Neuronal stem cell (in vitro differentiated cells): Measurements from ENCODE around the gene ASTL.

Source experiments
- DNase-seq: peaks from one replicate; pipeline ENCODE4 v3.0.0-alpha.2; 2013; ENCODE audit warnings: low spot score
- H2AFZ ChIP-seq: one replicate; pipeline ENCODE4 v1.6.1; 2013; ENCODE audit warnings: mild to moderate bottlenecking, low read length, inconsistent platforms
- H2AK5ac ChIP-seq: 2 replicates; pipeline ENCODE4 v1.6.1; 2013; ENCODE audit warnings: low read depth, mild to moderate bottlenecking, inconsistent platforms, low read length, moderate library complexity, mixed read lengths
- H2BK120ac ChIP-seq: 2 replicates; pipeline ENCODE4 v1.6.1; 2013; ENCODE audit warnings: low read depth, mild to moderate bottlenecking, inconsistent platforms, low read length, moderate library complexity, mixed read lengths
- H2BK12ac ChIP-seq: one replicate; pipeline ENCODE4 v1.6.1; 2013; ENCODE audit warnings: low read length, inconsistent platforms
- H2BK15ac ChIP-seq: 2 replicates; pipeline ENCODE4 v1.6.1; 2013; ENCODE audit warnings: mild to moderate bottlenecking, low read length, inconsistent platforms, mixed read lengths
- H2BK5ac ChIP-seq: one replicate; pipeline ENCODE4 v1.6.1; 2013; ENCODE audit warnings: inconsistent platforms, mild to moderate bottlenecking, low read length, moderate library complexity
- H3K14ac ChIP-seq: one replicate; pipeline ENCODE4 v1.6.1; 2013; ENCODE audit warnings: low read length, inconsistent platforms
- H3K18ac ChIP-seq: 2 replicates; pipeline ENCODE4 v1.6.1; 2013; ENCODE audit warnings: low read length, inconsistent platforms
- H3K23ac ChIP-seq: 2 replicates; pipeline ENCODE4 v1.6.1; 2013; ENCODE audit warnings: low read depth, mild to moderate bottlenecking, mixed read lengths, low read length, inconsistent platforms; ENCODE audit not compliant: poor library complexity
- H3K27ac ChIP-seq: replicated peaks from 3 replicates; pipeline ENCODE4 v1.5.1; 2013; ENCODE audit warnings: low read length, inconsistent platforms
- H3K27me3 ChIP-seq, 3 experiments: 2 replicates each; pipeline ENCODE4 v1.6.1; 2013; ENCODE audit warnings: low read length in 3 of 3, mild to moderate bottlenecking in 2 of 3, inconsistent platforms in 1 of 3, low read depth in 1 of 3, mixed read lengths in 1 of 3, moderate library complexity in 1 of 3; ENCODE audit not compliant: control insufficient read depth in 3 of 3, insufficient read depth in 3 of 3
- H3K36me3 ChIP-seq, 2 donors: replicated peaks in 1 of 2; 2 replicates each; pipeline ENCODE4 v1.6.1; 2013; ENCODE audit warnings: low read length in 2 of 2; ENCODE audit not compliant: control insufficient read depth in 2 of 2, insufficient read depth in 2 of 2
- H3K4ac ChIP-seq: 2 replicates; pipeline ENCODE4 v1.6.1; 2013; ENCODE audit warnings: inconsistent platforms, mild to moderate bottlenecking, low read length, moderate library complexity
- H3K4me1 ChIP-seq, 2 donors: 1 replicate in 1 of 2; 2 replicates in 1 of 2; pipeline ENCODE4 v1.6.1; 2013; ENCODE audit warnings: low read length in 2 of 2, low read depth in 1 of 2; ENCODE audit not compliant: control insufficient read depth in 2 of 2, insufficient read depth in 1 of 2
- H3K4me2 ChIP-seq: one replicate; pipeline ENCODE4 v1.6.1; 2013; ENCODE audit warnings: mild to moderate bottlenecking, low read length, inconsistent platforms; ENCODE audit not compliant: insufficient read depth, poor library complexity, severe bottlenecking
- H3K4me3 ChIP-seq, 2 donors: 2 replicates each; pipeline ENCODE4 v1.5.1; 2013; ENCODE audit warnings: low read length in 2 of 2, mild to moderate bottlenecking in 2 of 2, inconsistent platforms in 1 of 2, moderate library complexity in 1 of 2
- H3K79me1 ChIP-seq: one replicate; pipeline ENCODE4 v1.6.1; 2013; ENCODE audit warnings: low read depth, mild to moderate bottlenecking, inconsistent platforms, low read length, moderate library complexity
- H3K9ac ChIP-seq: one replicate; pipeline ENCODE4 v1.6.1; 2013; ENCODE audit warnings: mild to moderate bottlenecking, low read depth, low read length, inconsistent platforms; ENCODE audit not compliant: poor library complexity
- H3K9me3 ChIP-seq, 2 donors: replicated peaks in 1 of 2; 2 replicates each; pipeline versions ENCODE3 to v1.6.1; 2013; ENCODE audit warnings: low read length in 2 of 2, mild to moderate bottlenecking in 2 of 2, inconsistent platforms in 1 of 2, low read depth in 1 of 2, mixed read lengths in 1 of 2, moderate library complexity in 1 of 2; ENCODE audit not compliant: control insufficient read depth in 2 of 2, insufficient read depth in 1 of 2
- H4K8ac ChIP-seq: one replicate; pipeline ENCODE4 v1.6.1; 2013; ENCODE audit warnings: low read depth, mild to moderate bottlenecking, inconsistent platforms, low read length, moderate library complexity
- H4K91ac ChIP-seq: one replicate; pipeline ENCODE4 v1.6.1; 2013; ENCODE audit warnings: low read length, low read depth, mild to moderate bottlenecking, inconsistent platforms; ENCODE audit not compliant: poor library complexity
- WGBS, 2 donors: extraction: QIAGEN DNeasy Blood & Tissue Kit; methylation state at CpG; one replicate each; pipeline ENCODE4 v1.1.7; 2013; ENCODE audit warnings: missing lambda C conversion rate in 2 of 2, mixed read lengths in 1 of 2; ENCODE audit not compliant: insufficient read length in 2 of 2, insufficient replicate concordance in 1 of 2; ENCODE audit errors: extremely low coverage in 2 of 2; 5-methylcytosine and 5-hydroxymethylcytosine counted together

Gene ASTL

DNA sequence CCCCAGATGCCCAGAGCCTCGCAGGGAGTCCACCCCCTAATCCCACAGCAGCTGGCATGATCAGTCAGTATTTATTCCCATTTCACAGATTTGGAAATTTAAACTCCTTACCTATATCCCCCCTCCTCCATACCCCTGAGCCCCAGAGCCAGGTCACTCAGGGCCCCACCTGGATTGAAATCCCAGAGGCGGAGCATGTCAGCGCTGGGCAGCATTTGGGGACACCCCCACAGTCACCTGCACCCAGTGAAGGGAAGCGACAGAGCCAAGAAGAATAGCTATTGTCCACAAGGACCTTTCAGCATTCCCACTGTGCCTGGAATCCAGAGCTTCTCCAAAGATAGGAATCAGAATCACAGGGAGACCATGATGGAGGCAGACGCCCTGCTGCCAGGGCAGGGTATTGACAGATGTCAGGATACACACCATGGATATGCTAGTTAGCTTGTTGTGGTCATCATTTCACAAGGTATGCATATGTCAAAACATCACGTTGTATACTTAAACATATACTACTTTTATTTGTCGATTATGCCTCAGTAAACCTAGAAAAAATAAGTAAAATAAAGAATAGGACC is 968 bp upstream of the ASTL start:
- Histone ChIP-seq H3K36me3 (no peaks in the 10 kb centered on the region), H3K18ac (no peak overlapping the region), H3K27me3 (peaks cover 0 to 65% (median 3%) of the 10 kb centered on the region in 3 experiments), H4K8ac (no peak overlapping the region), H3K4me3 (no peak overlapping the region), H3K4ac (no peak overlapping the region), H2BK5ac (no peak overlapping the region), H3K9ac (no peak overlapping the region), H3K9me3 (no peaks in the 10 kb centered on the region), H4K91ac (no peak overlapping the region), H2BK12ac (no peak overlapping the region), H3K27ac (no peak overlapping the region), H2AFZ (no peak overlapping the region), H3K23ac (no peak overlapping the region), H2BK15ac (no peak overlapping the region), H3K4me2 (no peak overlapping the region), H3K79me1 (no peaks in the 10 kb centered on the region), H3K14ac (no peak overlapping the region), H2BK120ac (no peak overlapping the region), H2AK5ac (no peak overlapping the region), H3K4me1 (no peaks in the 10 kb centered on the region)
- DNase-seq = no peak
- no CpG with 5 or more reads among the region's 7 CpGs for WGBS, 2 donors

DNA sequence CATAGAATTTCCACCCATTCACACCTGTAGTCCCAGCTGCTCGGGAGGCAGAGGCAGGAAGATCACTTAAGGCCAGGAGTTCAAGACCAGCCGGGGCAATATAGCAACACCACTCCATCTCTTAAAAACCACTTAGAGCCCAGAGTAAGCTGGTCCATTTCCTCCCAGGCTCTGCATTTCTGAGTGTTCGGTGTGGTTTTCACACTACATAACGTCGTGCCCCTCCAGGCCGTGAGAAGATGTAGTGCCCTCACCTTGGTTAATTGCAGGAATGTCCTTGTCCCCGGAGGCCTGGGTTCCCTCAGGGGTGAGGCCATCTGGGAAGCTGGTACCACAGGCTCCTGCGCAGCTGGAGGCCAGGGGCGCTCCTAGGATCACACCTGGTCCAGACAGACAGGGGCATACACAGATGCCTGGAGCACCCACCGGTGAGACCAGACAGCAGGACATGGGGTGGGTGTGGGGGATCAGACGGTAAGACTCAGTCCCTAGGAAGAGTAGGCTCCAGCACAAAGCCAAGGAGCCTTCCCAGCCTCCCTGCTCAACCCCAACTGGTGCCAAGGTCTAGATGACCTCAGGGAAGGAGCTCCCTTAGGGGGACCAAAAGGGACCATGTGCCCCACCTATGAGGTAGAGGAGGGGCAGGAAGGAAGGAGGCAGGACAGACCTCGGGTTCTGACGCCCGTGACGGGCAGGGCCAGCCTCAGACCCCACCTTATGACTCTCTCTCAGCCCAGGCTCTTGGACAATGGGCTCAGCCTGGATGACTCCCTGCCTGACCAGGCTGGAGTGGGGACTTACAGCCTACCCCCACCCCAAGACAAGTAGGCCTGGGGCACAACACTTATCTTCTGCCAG is 752 bp downstream of the ASTL start:
- Histone ChIP-seq H2BK15ac (peak overlapping the region; percentile 46), H3K27me3 (peaks cover 0 to 63% (median 2%) of the 10 kb centered on the region in 3 experiments), H3K9me3 (peaks cover 0 to 2% of the 10 kb centered on the region in 2 donors), H4K91ac (no peak overlapping the region), H2BK120ac (peak overlapping the region; percentile 36), H3K4me3 (no peak overlapping the region), H2AFZ (no peak overlapping the region), H3K4ac (no peak overlapping the region), H3K14ac (peak overlapping the region; percentile 44), H3K36me3 (no peaks in the 10 kb centered on the region), H3K79me1 (no peaks in the 10 kb centered on the region), H3K9ac (peak overlapping the region; percentile 9), H3K18ac (no peak overlapping the region), H2BK5ac (no peak overlapping the region), H3K4me1 (no peaks in the 10 kb centered on the region), H2BK12ac (no peak overlapping the region), H4K8ac (no peak overlapping the region), H2AK5ac (peak overlapping the region; percentile 85), H3K23ac (no peak overlapping the region), H3K27ac (no peak overlapping the region), H3K4me2 (no peak overlapping the region)
- WGBS, 2 donors = no CpG with 5 or more reads among the region's 15 CpGs
- no peak for DNase-seq

DNA sequence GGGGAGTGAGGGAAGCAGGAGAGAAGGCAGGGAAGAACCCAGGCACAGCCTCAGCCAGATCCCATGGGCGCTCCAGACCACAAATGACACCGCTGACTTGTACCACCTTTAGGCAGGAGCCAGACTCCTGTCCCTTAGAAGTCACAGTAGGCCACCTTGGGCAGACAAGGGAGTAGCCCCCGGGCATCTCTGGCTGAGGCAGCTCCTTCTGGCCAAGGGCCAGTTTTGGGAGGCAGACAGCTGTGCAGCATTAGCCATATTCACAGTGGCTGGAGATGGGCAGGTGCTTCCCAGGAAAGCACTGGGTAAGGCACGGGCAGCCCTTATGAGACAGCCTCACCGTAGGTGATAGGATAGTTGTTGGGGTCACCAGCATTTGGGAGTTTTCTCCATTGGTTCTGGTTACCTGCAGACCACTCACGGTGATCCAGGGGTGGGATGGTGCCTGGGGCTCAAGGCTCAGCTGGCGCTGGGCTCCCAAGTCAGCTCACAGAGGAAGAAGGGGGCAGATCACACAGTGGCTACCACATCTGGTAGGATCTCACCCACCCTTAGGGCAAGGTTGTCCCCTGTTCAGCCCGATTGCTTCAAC is 2.1 kb downstream of the ASTL start:
- DNase-seq = no peak
- no peak overlapping the region for H3K27ac ChIP-seq

DNA sequence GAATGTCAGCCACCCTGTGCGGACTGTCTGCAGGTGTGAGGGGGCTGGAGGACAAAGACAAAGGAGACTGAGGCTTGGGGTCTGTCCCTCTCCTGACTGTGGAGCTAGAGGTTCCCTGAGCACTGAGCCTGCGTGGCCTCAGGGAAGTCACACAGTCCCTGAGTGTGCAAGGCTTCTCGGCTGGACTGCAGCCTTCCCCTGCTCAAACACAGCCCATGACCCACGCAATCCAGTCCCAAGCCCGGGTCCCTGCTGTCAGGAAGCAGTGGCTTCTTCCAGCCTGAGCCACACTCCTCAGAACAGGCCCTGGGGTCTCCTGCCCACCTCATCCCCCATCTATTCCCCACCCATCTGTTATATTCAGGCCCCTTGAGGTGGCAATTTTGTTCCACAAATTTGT is 2.7 kb downstream of the ASTL start:
- H2BK5ac ChIP-seq = no peak overlapping the region
- no peak overlapping the region for H3K4me3 ChIP-seq
- no peak overlapping the region for H3K4ac ChIP-seq
- no peaks in the 10 kb centered on the region for H3K4me1 ChIP-seq
- peak overlapping the region; percentile 40 for H2AK5ac ChIP-seq
- no peak overlapping the region for H2BK12ac ChIP-seq
- no peak overlapping the region for H2BK120ac ChIP-seq
- no peak overlapping the region for H3K14ac ChIP-seq
- no peak overlapping the region for H3K4me2 ChIP-seq
- no peak overlapping the region for H3K27ac ChIP-seq
- peak overlapping the region; percentile 48 for H3K18ac ChIP-seq
- no peak overlapping the region for H4K91ac ChIP-seq
- no peak overlapping the region for H2BK15ac ChIP-seq
- H3K9ac ChIP-seq = peak overlapping the region; percentile 57
- no CpG with 5 or more reads among the region's 5 CpGs for WGBS, 2 donors
- no peaks in the 10 kb centered on the region for H3K79me1 ChIP-seq
- no peak overlapping the region for H3K23ac ChIP-seq
- peaks cover 0 to 66% (median 2%) of the 10 kb centered on the region in 3 experiments for H3K27me3 ChIP-seq
- DNase-seq = no peak
- no peak overlapping the region for H2AFZ ChIP-seq
- no peak overlapping the region for H4K8ac ChIP-seq
- H3K36me3 ChIP-seq = no peaks in the 10 kb centered on the region
- peaks cover 0 to 2% of the 10 kb centered on the region in 2 donors for H3K9me3 ChIP-seq

More for the DNA sequence above, 2.1 kb downstream of the ASTL start:
- no peak overlapping the region for H2BK120ac ChIP-seq
- H3K9me3 ChIP-seq = peaks cover 0 to 2% of the 10 kb centered on the region in 2 donors
- no peak overlapping the region for H3K23ac ChIP-seq
- H3K14ac ChIP-seq = no peak overlapping the region
- H2AK5ac ChIP-seq = peak overlapping the region; percentile 40
- no peak overlapping the region for H3K4me3 ChIP-seq
- H3K4me1 ChIP-seq = no peaks in the 10 kb centered on the region
- no peak overlapping the region for H3K4me2 ChIP-seq
- no peak overlapping the region for H2BK5ac ChIP-seq
- H3K18ac ChIP-seq = peak overlapping the region; percentile 30
- peak overlapping the region; percentile 77 for H4K91ac ChIP-seq
- WGBS, 2 donors = no CpG with 5 or more reads among the region's 8 CpGs
- H3K79me1 ChIP-seq = no peaks in the 10 kb centered on the region
- no peak overlapping the region for H3K9ac ChIP-seq
- H4K8ac ChIP-seq = no peak overlapping the region
- H2BK15ac ChIP-seq = no peak overlapping the region
- no peaks in the 10 kb centered on the region for H3K36me3 ChIP-seq
- H2AFZ ChIP-seq = no peak overlapping the region
- H2BK12ac ChIP-seq = no peak overlapping the region
- H3K4ac ChIP-seq = no peak overlapping the region
- H3K27me3 ChIP-seq = peaks cover 0 to 64% (median 2%) of the 10 kb centered on the region in 3 experiments
